GM21529 (cell line): ENCODE measurements around the gene MAGI1.

Experiments used
- ATAC-seq: cut with Tn5 transposase; IDR thresholded peaks from one replicate; pipeline ENCODE4 v1.9.1; 2021; ENCODE audit not compliant: unreplicated experiment

The MAGI1 gene

GRCh38 chr3:65689436-65689835 is 349.3 kb downstream of the MAGI1 start:
- ATAC-seq: no peak

- no peak for ATAC-seq
These were observed 351.0 kb downstream of the MAGI1 start for GRCh38 chr3:65687741-65688140.

- ATAC-seq: no peak
These were observed 353.0 kb downstream of the MAGI1 start for GRCh38 chr3:65685621-65686235.

GRCh38 chr3:65678516-65678915 is 360.2 kb downstream of the MAGI1 start:
- no peak for ATAC-seq

- ATAC-seq: no peak
These were observed 361.2 kb downstream of the MAGI1 start for GRCh38 chr3:65677486-65678010.

GRCh38 chr3:65676580-65676979 is 362.1 kb downstream of the MAGI1 start:
- ATAC-seq: no peak

GRCh38 chr3:65675011-65675410 is 363.7 kb downstream of the MAGI1 start:
- ATAC-seq: no peak

- ATAC-seq: no peak
These were observed 364.5 kb downstream of the MAGI1 start for GRCh38 chr3:65674226-65674625.

- no peak for ATAC-seq
These were observed 365.6 kb downstream of the MAGI1 start for GRCh38 chr3:65672871-65673815.

- ATAC-seq: no peak
These were observed 366.7 kb downstream of the MAGI1 start for GRCh38 chr3:65672061-65672460.

- ATAC-seq: no peak
These were observed 367.7 kb downstream of the MAGI1 start for GRCh38 chr3:65671004-65671403.

- ATAC-seq: no peak
These were observed 369.4 kb downstream of the MAGI1 start for GRCh38 chr3:65669163-65669875.

- ATAC-seq: no peak
These were observed 370.8 kb downstream of the MAGI1 start for GRCh38 chr3:65667963-65668362.

- ATAC-seq: no peak
These were observed 372.1 kb downstream of the MAGI1 start for GRCh38 chr3:65666448-65667091.

GRCh38 chr3:65665915-65666314 is 372.8 kb downstream of the MAGI1 start:
- no peak for ATAC-seq

GRCh38 chr3:65664931-65665330 is 373.8 kb downstream of the MAGI1 start:
- no peak for ATAC-seq

GRCh38 chr3:65664446-65664845 is 374.3 kb downstream of the MAGI1 start:
- ATAC-seq: no peak

GRCh38 chr3:65662095-65662494 is 376.6 kb downstream of the MAGI1 start:
- ATAC-seq: no peak

GRCh38 chr3:65660000-65660598 is 378.6 kb downstream of the MAGI1 start:
- no peak for ATAC-seq

GRCh38 chr3:65659396-65659795 is 379.3 kb downstream of the MAGI1 start:
- ATAC-seq: no peak

- no peak for ATAC-seq
These were observed 380.3 kb downstream of the MAGI1 start for GRCh38 chr3:65658401-65658800.
